Activated T-cell treated with anti-CD3 and anti-CD28 coated beads, Interleukin-2, amount 50 U/mL, for 24 hours (primary cell): Measurements from ENCODE around the gene JAM3.

ENCODE experiments used
- DNase-seq: peaks from one replicate; pipeline ENCODE4 v3.0.0-alpha.2; 2020
- H3K27ac Mint-ChIP-seq: 2 replicates; pipeline ENCODE4 v1.8.0; 2020; ENCODE audit warnings: mild to moderate bottlenecking, mixed read lengths
- H3K27me3 Mint-ChIP-seq: 2 replicates; pipeline ENCODE4 v1.8.0; 2020; ENCODE audit warnings: mixed read lengths
- H3K36me3 Mint-ChIP-seq: 2 replicates; pipeline ENCODE4 v1.8.0; 2020; ENCODE audit warnings: low read depth, mixed read lengths
- H3K4me1 Mint-ChIP-seq: 2 replicates; pipeline ENCODE4 v1.8.0; 2020; ENCODE audit warnings: low read depth, mixed read lengths
- H3K4me3 Mint-ChIP-seq: 2 replicates; pipeline ENCODE4 v1.8.0; 2020; ENCODE audit warnings: mild to moderate bottlenecking, moderate library complexity, mixed read lengths
- H3K9me3 Mint-ChIP-seq: 2 replicates; pipeline ENCODE4 v1.8.0; 2020; ENCODE audit warnings: mixed read lengths

Gene JAM3

DNA sequence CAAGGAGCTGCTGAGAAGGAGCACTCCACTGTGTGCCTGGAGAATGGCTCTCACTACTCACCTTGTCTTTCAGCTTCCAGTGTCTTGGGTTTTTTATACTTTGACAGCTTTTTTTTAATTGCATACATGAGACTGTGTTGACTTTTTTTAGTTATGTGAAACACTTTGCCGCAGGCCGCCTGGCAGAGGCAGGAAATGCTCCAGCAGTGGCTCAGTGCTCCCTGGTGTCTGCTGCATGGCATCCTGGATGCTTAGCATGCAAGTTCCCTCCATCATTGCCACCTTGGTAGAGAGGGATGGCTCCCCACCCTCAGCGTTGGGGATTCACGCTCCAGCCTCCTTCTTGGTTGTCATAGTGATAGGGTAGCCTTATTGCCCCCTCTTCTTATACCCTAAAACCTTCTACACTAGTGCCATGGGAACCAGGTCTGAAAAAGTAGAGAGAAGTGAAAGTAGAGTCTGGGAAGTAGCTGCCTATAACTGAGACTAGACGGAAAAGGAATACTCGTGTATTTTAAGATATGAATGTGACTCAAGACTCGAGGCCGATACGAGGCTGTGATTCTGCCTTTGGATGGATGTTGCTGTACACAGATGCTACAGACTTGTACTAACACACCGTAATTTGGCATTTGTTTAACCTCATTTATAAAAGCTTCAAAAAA, 82.3 kb downstream of the JAM3 start:
- no peak for DNase-seq

DNA sequence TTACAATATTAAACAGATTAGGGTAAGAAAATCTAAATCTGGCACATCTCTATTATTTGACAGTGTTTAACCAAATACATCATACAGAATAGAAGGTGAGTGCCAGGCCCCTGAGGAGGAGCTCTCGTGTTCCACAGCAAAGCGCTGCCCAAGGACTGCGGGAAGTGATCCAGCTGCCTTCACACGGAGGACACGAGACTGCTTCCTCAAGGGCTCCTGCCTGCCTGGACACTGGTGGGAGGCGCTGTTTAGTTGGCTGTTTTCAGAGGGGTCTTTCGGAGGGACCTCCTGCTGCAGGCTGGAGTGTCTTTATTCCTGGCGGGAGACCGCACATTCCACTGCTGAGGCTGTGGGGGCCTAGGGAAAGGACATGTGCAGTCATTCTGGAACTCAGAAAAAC, 83.8 kb downstream of the JAM3 start:
- Mint-ChIP-seq H3K9me3 (no peaks in the 10 kb centered on the region), H3K4me1 (no peaks in the 10 kb centered on the region), H3K4me3 (no peak overlapping the region), H3K27ac (no peak overlapping the region), H3K27me3 (no peaks in the 10 kb centered on the region), H3K36me3 (peaks cover 94% of the 10 kb centered on the region)
- DNase-seq, result no peak

More for the DNA sequence above, 82.3 kb downstream of the JAM3 start:
- Mint-ChIP-seq H3K36me3 (peaks cover 91% of the 10 kb centered on the region), H3K9me3 (no peaks in the 10 kb centered on the region), H3K4me3 (no peak overlapping the region), H3K27me3 (no peaks in the 10 kb centered on the region), H3K4me1 (no peaks in the 10 kb centered on the region), H3K27ac (peak overlapping the region; percentile 69)

DNA sequence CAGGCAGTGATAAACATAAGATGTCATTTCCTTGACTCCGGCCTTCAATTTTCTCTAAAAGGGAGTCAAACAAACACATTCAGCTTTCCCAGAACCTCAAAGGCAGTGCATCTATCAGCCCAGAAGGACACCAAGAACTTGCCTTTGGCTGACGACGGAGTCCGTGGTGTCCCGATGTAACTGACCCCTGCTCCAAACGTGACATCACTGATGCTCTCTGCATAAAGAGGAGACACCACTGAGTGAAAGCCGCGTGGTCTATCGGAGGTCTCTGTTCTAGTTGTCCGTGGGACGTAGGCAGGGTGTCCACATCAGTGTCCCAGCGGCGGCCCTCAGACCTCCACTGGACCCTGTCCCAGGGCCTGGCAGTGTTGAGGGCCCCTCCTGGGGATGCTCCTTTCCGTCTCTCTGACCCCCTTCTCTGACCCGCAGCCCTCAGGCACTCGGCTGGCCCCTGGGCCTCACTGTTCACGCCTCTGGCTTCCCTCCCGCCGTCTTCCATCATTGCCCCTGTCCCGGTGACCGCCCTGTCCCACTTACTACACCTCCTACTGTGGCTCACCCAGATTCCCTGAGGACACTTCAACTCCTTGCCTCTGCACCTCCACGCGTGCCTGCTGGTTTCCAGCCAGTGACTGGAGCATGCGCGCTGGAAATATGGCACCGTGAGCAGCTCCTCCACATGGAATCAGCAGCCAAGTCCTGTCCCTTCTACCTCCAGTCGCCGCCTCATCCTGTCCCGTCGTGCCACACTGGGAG, 84.5 kb downstream of the JAM3 start:
- peaks cover 94% of the 10 kb centered on the region for H3K36me3 Mint-ChIP-seq
- H3K27me3 Mint-ChIP-seq, result no peaks in the 10 kb centered on the region
- H3K27ac Mint-ChIP-seq, result no peak overlapping the region
- H3K9me3 Mint-ChIP-seq, result no peaks in the 10 kb centered on the region
- no peak for DNase-seq
- H3K4me1 Mint-ChIP-seq, result no peaks in the 10 kb centered on the region
- no peak overlapping the region for H3K4me3 Mint-ChIP-seq

DNA sequence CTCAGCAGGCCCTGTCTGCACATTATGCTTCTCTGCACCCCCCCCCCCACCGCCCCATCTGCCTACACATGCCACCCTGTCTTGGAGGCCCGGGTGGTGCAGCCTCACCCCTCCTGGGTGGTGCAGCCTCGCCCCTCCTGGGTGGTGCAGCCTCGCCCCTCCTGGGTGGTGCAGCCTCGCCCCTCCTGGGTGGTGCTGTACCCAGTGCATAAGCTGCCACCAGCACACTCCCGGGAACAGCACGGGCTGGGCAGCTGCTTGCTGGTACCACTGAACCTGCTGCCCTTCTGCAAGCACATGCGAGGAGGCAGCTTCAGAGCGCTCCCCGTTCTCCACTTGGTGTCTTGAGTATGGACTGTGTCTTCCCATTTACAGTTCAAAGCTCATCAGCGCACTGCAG, 85.6 kb downstream of the JAM3 start:
- DNase-seq, result no peak
- Mint-ChIP-seq H3K4me3 (no peak overlapping the region), H3K4me1 (no peaks in the 10 kb centered on the region), H3K27me3 (no peaks in the 10 kb centered on the region), H3K9me3 (no peaks in the 10 kb centered on the region), H3K27ac (no peak overlapping the region), H3K36me3 (peaks cover 94% of the 10 kb centered on the region)

DNA sequence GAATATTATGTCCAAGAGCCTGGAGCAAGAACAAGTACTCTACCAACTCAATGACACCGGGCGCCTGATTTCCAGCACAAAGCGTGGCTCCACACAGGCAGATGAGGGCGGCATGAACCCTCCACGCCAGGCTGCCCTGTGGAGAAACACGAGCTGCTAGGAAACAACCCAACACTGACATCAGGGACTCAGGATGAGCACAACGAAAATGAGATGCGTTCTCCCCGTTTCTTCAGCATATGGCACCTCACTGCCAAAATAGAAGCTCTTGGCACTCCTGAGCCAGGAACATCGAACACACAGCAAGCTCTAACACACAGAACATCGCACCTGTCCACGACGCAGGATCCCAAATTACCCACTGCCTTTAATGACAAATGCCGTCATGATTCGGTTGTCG, 86.6 kb downstream of the JAM3 start:
- Mint-ChIP-seq H3K27me3 (no peaks in the 10 kb centered on the region), H3K9me3 (no peaks in the 10 kb centered on the region), H3K4me1 (no peaks in the 10 kb centered on the region), H3K27ac (peak overlapping the region; percentile 65), H3K36me3 (peaks cover 96% of the 10 kb centered on the region), H3K4me3 (no peak overlapping the region)
- DNase-seq, result no peak

DNA sequence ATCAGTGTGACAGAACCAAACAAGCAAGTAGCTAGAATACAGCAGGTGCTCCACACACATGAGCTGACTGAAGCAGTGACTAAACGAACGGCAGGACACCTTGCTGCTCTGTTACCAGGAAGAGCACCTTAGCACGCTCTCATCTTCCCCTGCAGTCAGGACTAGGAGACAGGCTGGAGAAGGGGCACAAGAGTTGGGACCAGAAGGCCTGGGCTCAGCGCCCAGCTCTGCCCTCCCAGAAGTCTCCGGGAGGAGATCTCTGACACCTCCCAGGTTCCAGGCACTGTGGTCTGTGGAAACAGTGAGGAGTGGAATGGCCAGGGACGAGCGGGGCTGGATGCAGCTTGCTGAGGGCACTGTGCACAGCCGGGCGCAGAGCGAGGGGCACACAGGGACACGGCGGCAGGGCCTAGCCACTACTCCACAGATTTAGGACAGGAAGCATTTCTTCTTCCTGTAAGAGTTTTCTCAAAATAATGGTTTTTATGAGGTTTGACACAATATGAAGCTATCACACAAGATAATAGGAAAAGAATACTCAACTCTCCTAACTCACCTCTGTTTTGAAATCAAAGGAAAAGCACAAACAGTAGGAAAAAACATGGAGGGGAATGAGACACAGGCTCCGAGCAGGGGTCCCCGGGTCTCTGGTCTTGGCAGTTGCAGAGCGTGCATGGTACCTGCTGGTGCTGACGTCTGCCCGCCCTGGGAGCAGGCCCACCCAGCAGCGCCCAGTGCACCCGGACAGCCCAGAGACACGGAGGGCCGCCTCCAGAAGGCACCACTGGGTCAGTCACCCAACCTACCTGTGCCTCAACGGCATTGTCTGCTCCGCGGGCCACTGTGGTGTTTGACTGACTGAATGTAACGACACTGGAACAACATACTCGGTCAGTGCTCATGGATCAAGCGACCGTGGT, 87.3 kb downstream of the JAM3 start:
- Mint-ChIP-seq H3K4me1 (no peaks in the 10 kb centered on the region), H3K27me3 (no peaks in the 10 kb centered on the region), H3K36me3 (peaks cover 96% of the 10 kb centered on the region), H3K4me3 (no peak overlapping the region), H3K9me3 (no peaks in the 10 kb centered on the region), H3K27ac (no peak overlapping the region)
- DNase-seq, result no peak

DNA sequence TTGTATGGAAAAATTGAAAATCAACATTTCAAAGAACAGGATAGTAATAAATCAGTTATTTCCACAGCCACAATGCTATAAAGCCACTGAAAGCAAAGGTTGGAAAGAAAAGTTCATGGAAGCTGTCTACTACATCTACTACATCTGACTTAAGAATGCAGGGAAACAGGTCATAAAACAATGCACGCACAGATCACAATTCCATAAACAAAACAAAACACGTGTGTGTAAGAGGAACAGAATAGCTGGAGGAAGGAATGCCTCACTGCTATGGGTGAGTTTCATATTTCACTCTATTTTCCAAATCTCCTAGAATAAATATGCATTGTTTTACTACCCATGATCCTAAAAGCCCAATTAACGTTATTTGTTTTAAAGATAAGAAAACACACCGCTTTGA, 88.6 kb downstream of the JAM3 start:
- Mint-ChIP-seq H3K36me3 (peaks cover 99% of the 10 kb centered on the region), H3K27me3 (no peaks in the 10 kb centered on the region), H3K4me3 (no peak overlapping the region), H3K4me1 (no peaks in the 10 kb centered on the region), H3K9me3 (no peaks in the 10 kb centered on the region), H3K27ac (no peak overlapping the region)
- DNase-seq, result no peak

DNA sequence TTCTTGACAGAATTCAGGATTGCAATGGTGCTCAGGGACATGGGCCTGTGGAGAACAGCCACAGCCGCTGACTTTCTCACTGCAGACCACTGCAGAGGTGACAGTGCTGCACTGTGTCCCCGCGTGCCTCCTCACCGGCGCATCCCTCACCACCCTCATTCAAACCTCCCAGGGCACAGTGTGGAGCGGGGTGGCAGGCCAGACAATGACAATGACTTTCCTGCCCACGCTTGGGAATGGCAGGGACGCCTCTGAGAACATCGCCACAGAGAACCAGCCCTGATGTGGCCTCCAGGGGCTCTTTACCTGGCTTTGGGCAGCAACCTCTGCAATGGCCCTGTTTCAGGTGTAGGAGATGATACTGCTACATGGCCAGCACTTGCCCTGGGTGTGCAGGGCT, 89.2 kb downstream of the JAM3 start:
- Mint-ChIP-seq H3K4me3 (no peak overlapping the region), H3K27me3 (no peaks in the 10 kb centered on the region), H3K27ac (no peak overlapping the region), H3K4me1 (no peaks in the 10 kb centered on the region), H3K36me3 (peaks cover 99% of the 10 kb centered on the region), H3K9me3 (no peaks in the 10 kb centered on the region)
- DNase-seq, result no peak

DNA sequence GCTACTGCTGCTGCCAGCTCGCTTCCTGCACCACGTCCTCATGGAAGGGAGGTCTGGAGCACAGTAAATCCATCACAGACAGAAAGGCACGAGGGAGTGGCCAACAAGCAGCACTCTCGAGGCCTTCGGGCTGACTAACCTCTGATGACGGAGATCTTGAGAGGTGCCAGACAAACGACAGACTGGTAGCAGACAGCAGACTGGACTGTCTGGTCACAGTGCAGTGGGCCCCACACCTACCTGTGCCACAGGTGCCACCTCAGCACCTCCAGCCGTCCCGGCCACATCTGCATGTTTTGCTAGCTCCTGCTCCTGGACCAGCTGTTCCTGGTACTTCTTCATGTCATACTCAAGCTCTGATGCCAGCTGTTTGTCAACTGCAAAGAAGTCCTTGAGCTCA, 90.8 kb downstream of the JAM3 start:
- DNase-seq, result no peak
- Mint-ChIP-seq H3K36me3 (peaks cover 99% of the 10 kb centered on the region), H3K27me3 (no peaks in the 10 kb centered on the region), H3K27ac (no peak overlapping the region), H3K4me1 (no peaks in the 10 kb centered on the region), H3K4me3 (no peak overlapping the region), H3K9me3 (no peaks in the 10 kb centered on the region)

DNA sequence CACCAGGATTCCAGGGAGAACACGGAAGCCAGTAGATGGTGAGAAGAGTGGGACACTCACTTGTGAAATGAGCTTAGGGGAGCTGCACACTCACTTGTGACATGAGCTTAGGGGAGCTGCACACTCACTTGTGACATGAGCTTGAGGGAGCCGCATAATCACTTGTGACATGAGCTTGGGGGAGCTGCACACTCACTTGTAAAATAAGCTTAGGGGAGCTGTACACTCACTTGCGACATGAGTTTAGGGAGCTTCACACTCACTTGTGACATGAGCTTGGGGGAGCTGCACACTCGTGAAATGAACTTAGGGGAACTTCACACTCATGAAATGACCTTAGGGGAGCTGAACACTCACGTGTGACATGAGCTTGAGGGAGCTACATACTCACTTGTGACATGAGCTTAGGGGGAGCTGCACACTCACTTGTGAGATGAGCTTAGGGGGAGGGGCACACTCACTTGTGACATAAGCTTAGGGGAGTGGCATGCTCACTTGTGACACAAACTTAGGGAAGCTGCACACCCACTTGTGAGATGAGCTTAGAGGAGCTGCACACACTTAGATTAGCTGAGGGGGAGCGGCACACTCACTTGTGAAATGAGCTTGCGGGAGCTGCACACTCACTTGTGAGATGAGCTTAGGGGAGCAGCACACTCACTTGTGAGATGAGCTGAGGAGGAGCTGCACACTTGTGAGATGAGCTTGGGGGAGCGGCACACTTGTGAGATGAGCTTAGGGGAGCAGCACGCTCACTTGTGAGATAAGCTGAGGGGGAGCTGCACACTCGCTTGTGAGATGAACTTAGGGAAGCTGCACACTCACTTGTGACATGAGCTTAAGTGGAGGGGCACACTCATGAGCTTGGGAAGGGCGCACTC, 95.9 kb downstream of the JAM3 start:
- Mint-ChIP-seq H3K27me3 (no peaks in the 10 kb centered on the region), H3K4me3 (no peak overlapping the region), H3K9me3 (no peaks in the 10 kb centered on the region), H3K36me3 (peaks cover 89% of the 10 kb centered on the region), H3K4me1 (no peaks in the 10 kb centered on the region), H3K27ac (peak overlapping the region; percentile 7)
- no peak for DNase-seq

DNA sequence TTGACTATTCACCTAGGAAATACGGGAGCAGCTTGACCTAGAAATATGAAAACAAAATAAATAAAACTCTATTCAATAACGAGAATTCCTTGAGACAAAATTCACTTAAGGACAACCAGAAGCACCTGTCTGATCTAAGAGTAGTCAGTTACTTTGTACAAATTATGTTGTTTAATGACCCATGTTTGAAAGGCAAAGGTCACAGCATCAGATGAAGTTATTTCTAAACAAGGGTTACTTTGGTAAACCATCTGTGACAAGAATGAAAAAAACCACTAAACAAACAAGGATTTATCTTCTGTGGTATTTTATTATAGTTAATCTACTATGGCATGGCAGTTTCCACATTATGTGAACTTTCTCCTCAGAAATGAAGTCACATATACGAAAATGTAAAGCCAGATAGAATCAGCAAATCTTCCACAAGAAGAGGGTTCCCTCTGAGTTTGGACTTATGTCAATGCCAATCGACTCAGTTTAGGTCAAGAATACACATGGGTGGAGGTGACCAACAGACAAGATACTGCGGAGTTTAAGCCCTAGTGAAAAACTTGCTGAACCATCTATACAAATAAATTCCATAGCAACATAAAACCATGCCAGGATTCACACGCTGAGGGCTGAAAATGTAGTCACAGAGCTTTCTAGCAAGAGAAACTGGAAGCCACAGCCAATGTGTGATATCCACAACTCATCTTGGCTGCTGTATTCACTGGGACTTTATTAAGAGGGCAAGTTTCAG, 101.5 kb downstream of the JAM3 start:
- no peak for DNase-seq
- H3K4me3 Mint-ChIP-seq, result no peak overlapping the region
- H3K27ac Mint-ChIP-seq, result no peak overlapping the region
- H3K36me3 Mint-ChIP-seq, result peaks cover 90% of the 10 kb centered on the region
- H3K9me3 Mint-ChIP-seq, result no peaks in the 10 kb centered on the region
- no peaks in the 10 kb centered on the region for H3K27me3 Mint-ChIP-seq
- no peaks in the 10 kb centered on the region for H3K4me1 Mint-ChIP-seq

DNA sequence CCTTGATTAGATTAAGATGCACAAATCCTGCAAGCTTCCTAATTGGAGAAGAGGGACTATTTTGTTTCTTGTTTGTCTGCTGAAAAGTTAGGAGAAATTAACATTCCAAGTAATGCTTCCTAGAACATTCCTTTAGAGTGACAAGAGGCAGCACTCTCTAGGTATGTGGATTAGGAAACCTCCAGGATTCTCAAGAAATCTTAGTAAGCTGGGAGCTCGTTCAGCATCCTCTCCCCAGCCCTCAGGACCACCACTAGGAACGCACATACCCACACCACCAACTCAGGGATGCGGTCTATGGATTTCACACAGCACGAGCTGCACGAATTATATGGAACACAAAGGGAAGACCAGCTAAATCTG, 102.0 kb downstream of the JAM3 start:
- Mint-ChIP-seq H3K4me1 (no peaks in the 10 kb centered on the region), H3K27ac (no peak overlapping the region), H3K36me3 (peaks cover 92% of the 10 kb centered on the region), H3K4me3 (no peak overlapping the region), H3K27me3 (no peaks in the 10 kb centered on the region), H3K9me3 (no peaks in the 10 kb centered on the region)
- no peak for DNase-seq

DNA sequence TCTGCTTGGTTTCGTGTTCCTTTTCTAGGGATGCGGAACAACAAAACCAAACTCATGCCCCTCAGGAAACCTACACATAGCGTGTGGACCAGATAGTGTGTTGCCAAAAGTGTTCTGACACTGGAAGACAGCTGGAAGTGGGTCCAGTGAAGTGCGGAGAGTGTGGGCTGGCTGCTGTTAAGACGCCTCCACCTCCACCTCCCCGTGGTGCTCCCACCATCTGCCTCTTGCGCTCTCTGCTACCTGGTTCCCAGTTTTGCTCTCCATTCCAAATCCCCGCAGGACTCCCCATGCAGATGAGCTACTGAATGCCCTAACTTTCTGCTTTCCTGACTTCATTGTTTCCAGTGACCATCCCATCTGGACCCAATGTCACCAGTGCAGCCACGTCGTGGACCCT, 103.1 kb downstream of the JAM3 start:
- H3K27me3 Mint-ChIP-seq, result no peaks in the 10 kb centered on the region
- H3K9me3 Mint-ChIP-seq, result no peaks in the 10 kb centered on the region
- H3K27ac Mint-ChIP-seq, result no peak overlapping the region
- no peaks in the 10 kb centered on the region for H3K4me1 Mint-ChIP-seq
- peaks cover 100% of the 10 kb centered on the region for H3K36me3 Mint-ChIP-seq
- DNase-seq, result no peak
- no peak overlapping the region for H3K4me3 Mint-ChIP-seq
